K562 (cell line): ENCODE measurements around the gene KLHL35. TPM values are rescaled to one million over a fixed set of nuclear protein-coding genes. Genes with fewer than 3 reads are reported as not detected.

Experiments
- ATAC-seq: fragments of 200-7000 bp; cut with Tn5 transposase; 3 replicates; pipeline ENCODE4 v1.9.1; 2020; ENCODE audit warnings: moderate library complexity
- BruUV-seq: library from RNA; stranded (reverse); fragments of 400-500 nt; replicated peaks from 2 replicates; lab custom pipeline; 2021; lab: Mats Ljungman, UMichigan
- CTCF ChIA-PET: fragments of 300-600 bp; formaldehyde crosslinking; extraction: SDS; loops from one replicate; lab custom pipeline; 2021; ENCODE audit warnings: low intra/inter-chr PET ratio; lab: Yijun Ruan, JAX
- POLR2A ChIA-PET: fragments of 300-600, 350-650 bp; sonication (Branson Sonifier 250); formaldehyde crosslinking; extraction: SDS; loops from one replicate; lab custom pipeline; 2021; ENCODE audit warnings: antibody characterized with exemption, inconsistent platforms; lab: Yijun Ruan, JAX
- DNase-seq, 4 experiments: peaks; one replicate each; pipeline versions ENCODE4 v3.0.0 to v3.0.0-alpha.2; 2011 to 2018; ENCODE audit warnings: low spot score in 3 of 4, mixed read lengths in 3 of 4; ENCODE audit errors: extremely low read depth in 1 of 4
- FAIRE-seq: peaks from 2 replicates; lab custom pipeline; 2011; peaks lifted over from hg19 to GRCh38; lab: Jason Lieb, UNC
- H2AFZ ChIP-seq: 2 replicates; pipeline ENCODE4 v1.6.0; 2011; ENCODE audit warnings: low read depth, low read length, control low read depth, inconsistent platforms
- H3K27ac ChIP-seq: fragments of 200-600 bp; 3 replicates; pipeline ENCODE4 v1.8.0; 2011; ENCODE audit warnings: low read depth, mild to moderate bottlenecking, control low read depth, inconsistent platforms, low read length, moderate library complexity, mixed read lengths; ENCODE audit errors: extremely low read depth
- H3K27me3 ChIP-seq, 2 experiments: fragments of 300-600 bp in 1 of 2; 2 replicates in 1 of 2; 3 replicates in 1 of 2; pipeline versions ENCODE4 v1.6.0 to v1.8.0; 2011; ENCODE audit warnings: inconsistent platforms in 2 of 2, low read length in 2 of 2, mild to moderate bottlenecking in 1 of 2, mixed read lengths in 1 of 2, moderate library complexity in 1 of 2; ENCODE audit not compliant: control insufficient read depth in 2 of 2, insufficient read depth in 2 of 2
- H3K36me3 ChIP-seq: fragments of 300-600 bp; 3 replicates; pipeline ENCODE4 v1.8.0; 2011; ENCODE audit warnings: mild to moderate bottlenecking, low read length, inconsistent platforms; ENCODE audit not compliant: control insufficient read depth, insufficient read depth
- H3K4me1 ChIP-seq, 2 experiments: fragments of 200-600 bp in 1 of 2; replicated peaks in 1 of 2; 2 replicates in 1 of 2; 3 replicates in 1 of 2; pipeline versions ENCODE4 v1.5.1 to v1.8.0; 2011; ENCODE audit warnings: inconsistent platforms in 2 of 2, low read length in 2 of 2, mild to moderate bottlenecking in 1 of 2, mixed read lengths in 1 of 2, moderate library complexity in 1 of 2; ENCODE audit not compliant: control insufficient read depth in 2 of 2, insufficient read depth in 2 of 2
- H3K4me2 ChIP-seq: 2 replicates; pipeline ENCODE4 v1.6.1; 2011; ENCODE audit warnings: low read length, control low read depth, inconsistent platforms, mixed read lengths; ENCODE audit not compliant: insufficient read depth
- H3K4me3 ChIP-seq: fragments of 200-600 bp; sonication (generic), shearing (Covaris generic); 2 replicates; pipeline ENCODE4 v1.5.1; 2016; ENCODE audit warnings: control low read depth, inconsistent platforms
- H3K79me2 ChIP-seq: fragments of 200-600 bp; 3 replicates; pipeline ENCODE4 v1.8.0; 2011; ENCODE audit warnings: low read length, inconsistent platforms; ENCODE audit not compliant: control insufficient read depth, insufficient read depth
- H3K9ac ChIP-seq, 2 experiments: 2 replicates each; pipeline versions ENCODE4 v1.6.0 to v1.6.1; 2011; ENCODE audit warnings: low read depth in 2 of 2, low read length in 2 of 2, control low read depth in 1 of 2, inconsistent platforms in 1 of 2, mild to moderate bottlenecking in 1 of 2, mixed read lengths in 1 of 2; ENCODE audit not compliant: insufficient read depth in 1 of 2
- H3K9me1 ChIP-seq: one replicate; pipeline ENCODE4 v1.6.0; 2011; ENCODE audit warnings: inconsistent platforms, mild to moderate bottlenecking, low read length, moderate library complexity; ENCODE audit not compliant: control insufficient read depth, insufficient read depth
- H3K9me3 ChIP-seq: replicated peaks from 2 replicates; pipeline ENCODE4 v1.5.1; 2011; ENCODE audit warnings: low read depth, low read length, inconsistent platforms; ENCODE audit not compliant: control insufficient read depth, insufficient read depth
- H4K20me1 ChIP-seq: replicated peaks from 2 replicates; pipeline ENCODE4 v1.6.1; 2011; ENCODE audit warnings: low read length, inconsistent platforms, mixed read lengths; ENCODE audit not compliant: control insufficient read depth, insufficient read depth
- ARID1B ChIP-seq: fragments of 450-650 bp; IDR thresholded peaks from 2 replicates; pipeline ENCODE4 v1.6.1; 2016; ENCODE audit warnings: antibody characterized with exemption, mild to moderate bottlenecking, inconsistent platforms
- ARID3B ChIP-seq: fragments of 250-450 bp; sonication (Bioruptor Pico); IDR thresholded peaks from 2 replicates; pipeline ENCODE4 v1.4.0; 2020; ENCODE audit warnings: borderline replicate concordance
- CBX2 ChIP-seq: fragments of 200-600 bp; sonication (generic); IDR thresholded peaks from one replicate; pipeline ENCODE4 v1.6.1; 2012; ENCODE audit warnings: mild to moderate bottlenecking, low read length, inconsistent platforms; ENCODE audit not compliant: insufficient read depth, poor library complexity, severe bottlenecking
- DPF2 ChIP-seq: fragments of 450-650 bp; IDR thresholded peaks from 2 replicates; pipeline ENCODE4 v1.6.1; 2016
- SIN3B ChIP-seq: fragments of 450-650 bp; IDR thresholded peaks from 2 replicates; pipeline ENCODE4 v1.6.1; 2017; ENCODE audit warnings: low read depth, mild to moderate bottlenecking, moderate library complexity
- ZC3H8 ChIP-seq: fragments of 450-650 bp; IDR thresholded peaks from 2 replicates; pipeline ENCODE4 v1.6.1; 2017
- ZNF121 ChIP-seq: sonication (generic); formaldehyde crosslinking; conservative IDR thresholded peaks from 2 replicates; pipeline ENCODE4 v1.8.0; 2022; ENCODE audit warnings: missing genetic modification reagents
- ZNF140 ChIP-seq: fragments of 250-450 bp; sonication (Bioruptor Pico); IDR thresholded peaks from 2 replicates; pipeline ENCODE4 v1.8.0; 2021; ENCODE audit warnings: moderate library complexity, mild to moderate bottlenecking, inconsistent platforms
- ZNF23 ChIP-seq: fragments of 250-450 bp; sonication (Bioruptor Pico); IDR thresholded peaks from 2 replicates; pipeline ENCODE4 v1.4.0; 2020; ENCODE audit warnings: mild to moderate bottlenecking
- ZNF311 ChIP-seq: fragments of 250-450 bp; sonication (Bioruptor Pico); IDR thresholded peaks from 2 replicates; pipeline ENCODE4 v1.4.0; 2020; ENCODE audit warnings: mild to moderate bottlenecking, moderate library complexity
- ZNF57 ChIP-seq: fragments of 450-650 bp; formaldehyde crosslinking; IDR thresholded peaks from 2 replicates; pipeline ENCODE4 v1.4.0; 2020; ENCODE audit warnings: mild to moderate bottlenecking, moderate library complexity
- WGBS: fragments of 100-300 bp; shearing (Covaris generic); methylation state at CpG from one replicate; pipeline ENCODE4 v1.1.6; 2016; ENCODE audit warnings: low coverage, mixed read lengths; ENCODE audit not compliant: insufficient coverage; ENCODE audit errors: missing lambda C conversion rate; 5-methylcytosine and 5-hydroxymethylcytosine counted together
- in situ Hi-C: fragments of 300-500 bp; cut with MboI; formaldehyde crosslinking; loops from 4 replicates; pipeline ENCODE4 v1.15.0; 2018; ENCODE audit warnings: inconsistent platforms, mixed read lengths
- intact Hi-C: fragments of 100-400 bp; cut with micrococcal nuclease; formaldehyde crosslinking; loops from 2 replicates; pipeline ENCODE4 v1.14.2; 2022
- polyA plus RNA-seq, 8 experiments: library from polyadenylated mRNA; depleted of rRNA in 4 of 8; stranded (reverse) in 5 of 8; unstranded in 3 of 8; fragments of >200 nt; fragmentation: Nextera tagmentation in 2 of 8; fragmentation: Illumina TruSeq in 1 of 8; extraction: Ambion mirVana in 2 of 8; extraction: Trizol in 1 of 8; gene quantifications; 2 replicates each; pipeline versions ENCODE4 v1.2.1 to v1.2.3, GENCODE V29; 2011 to 2014; ENCODE audit warnings: inconsistent platforms in 1 of 8, missing spikeins in 1 of 8
- total RNA-seq, 7 experiments: library from RNA; depleted of rRNA in 6 of 7; stranded (reverse); fragments of >200 nt in 6 of 7; fragmentation: Illumina TruSeq in 2 of 7; extraction: Trizol in 2 of 7; gene quantifications; 2 replicates each; pipeline versions ENCODE4 v1.2.1 to v1.2.3, GENCODE V29; 2011 to 2021; ENCODE audit warnings: low replicate concordance in 1 of 7
- TF ChIP-seq, protein P1 (sequence below): sonication (generic); formaldehyde crosslinking; IDR thresholded peaks from 2 replicates; pipeline ENCODE4 v1.8.1; 2023; ENCODE audit warnings: mild to moderate bottlenecking, missing genetic modification reagents

The KLHL35 gene
- total and polyA plus RNA-seq, 9 of the 15 experiments (the other 6 are each of a cell fraction or from before 2014, with no cell fraction given): not detected

- ATAC-seq: no peak
- BruUV-seq: no TSS peak
- in situ Hi-C loops: no loop called here
- H3K9me1 ChIP-seq: no peaks in the 10 kb centered on the region
- DNase-seq: no peak
- no peak overlapping the region for H3K9ac ChIP-seq
- TF ChIP-seq ZNF140 (CRISPR knock-in tag) (no peak), ZNF121 (CRISPR knock-in tag) (0 out of 2 replicates have a peak, but pooled peaks have one; percentile 44)
- H3K4me3 ChIP-seq: no peak overlapping the region
- H3K36me3 ChIP-seq: no peaks in the 10 kb centered on the region
- H3K4me2 ChIP-seq: no peak overlapping the region
- POLR2A ChIA-PET: interaction anchor here (0.5 to 3.1 kb wide), 8 partner anchors 11 to 421 kb away, joined by 3 to 29 read pairs (median 4); partner anchors contain the start of gene RPS3
- H3K27me3 ChIP-seq: no peaks in the 10 kb centered on the region
- H3K4me1 ChIP-seq: peaks cover 15 to 19% of the 10 kb centered on the region in 2 experiments
- no peak overlapping the region for H3K27ac ChIP-seq
- CTCF ChIA-PET: interaction anchor here (0.6 to 3.5 kb wide), 8 partner anchors 53 to 820 kb away, joined by 3 to 38 read pairs (median 7); no protein-coding TSS in a partner anchor
- 32% methylated on average over 3 of the region's 3 CpGs for WGBS
- no peak overlapping the region for H2AFZ ChIP-seq
- H4K20me1 ChIP-seq: no peaks in the 10 kb centered on the region
- H3K79me2 ChIP-seq: no peaks in the 10 kb centered on the region
- no peaks in the 10 kb centered on the region for H3K9me3 ChIP-seq
- intact Hi-C loops: loop anchor here (1.0 to 5.0 kb wide), 3 partner anchors 57 to 484 kb away; no protein-coding TSS in a partner anchor
- FAIRE-seq: no peak
Observed at GRCh38 chr11:75387736-75388294, 45.2 kb downstream of the KLHL35 start.

DNA sequence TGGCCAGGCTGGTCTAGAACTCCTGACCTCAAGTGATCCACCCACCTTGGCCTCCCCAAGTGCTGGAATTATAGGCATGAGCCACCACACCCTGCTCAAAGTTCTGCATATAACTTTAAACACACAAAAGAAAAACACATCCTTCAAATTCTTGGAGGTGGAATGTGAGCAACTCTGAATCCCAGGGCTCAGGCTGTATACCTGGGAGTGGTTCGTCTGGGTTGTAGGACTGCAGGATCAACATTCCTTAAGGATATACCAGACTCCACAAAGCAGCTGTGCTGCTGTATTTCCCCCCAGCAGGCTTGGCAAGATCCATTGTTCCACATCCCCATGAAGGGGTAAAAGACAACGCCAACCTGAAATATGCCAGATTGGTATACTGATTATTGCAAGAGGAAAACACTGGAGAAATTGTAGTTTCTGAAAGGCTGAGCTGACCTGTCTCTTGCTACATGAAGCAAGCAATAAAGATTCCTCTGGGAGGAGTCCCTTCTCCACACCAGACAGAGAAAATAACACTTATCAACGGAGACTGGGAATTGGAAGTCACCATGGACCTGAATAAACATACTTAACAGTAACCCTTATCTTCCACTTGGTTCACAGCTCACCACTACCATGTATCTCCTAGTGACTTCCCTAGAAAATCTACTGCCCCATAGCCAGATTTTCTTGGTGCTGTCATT lies 45.9 kb downstream of the KLHL35 start:
- BruUV-seq: no TSS peak
- no peaks in the 10 kb centered on the region for H3K36me3 ChIP-seq
- H3K4me2 ChIP-seq: no peak overlapping the region
- POLR2A ChIA-PET: interaction anchor here (0.5 to 1.6 kb wide), 4 partner anchors 12 to 47 kb away, joined by 3 to 6 read pairs (median 3); partner anchors contain the start of gene RPS3
- H3K4me1 ChIP-seq: peaks cover 15 to 19% of the 10 kb centered on the region in 2 experiments
- H4K20me1 ChIP-seq: no peaks in the 10 kb centered on the region
- intact Hi-C loops: loop anchor here (5.0 kb wide), 1 partner anchor 485 kb away; no protein-coding TSS in a partner anchor
- no peak for FAIRE-seq
- H3K9ac ChIP-seq: no peak overlapping the region
- CTCF ChIA-PET: interaction anchor here (3.5 kb wide), 1 partner anchor 145 kb away, joined by 38 read pairs; no protein-coding TSS in a partner anchor
- no peaks in the 10 kb centered on the region for H3K79me2 ChIP-seq
- H2AFZ ChIP-seq: no peak overlapping the region
- ATAC-seq: no peak
- no peak for DNase-seq
- no peaks in the 10 kb centered on the region for H3K27me3 ChIP-seq
- in situ Hi-C loops: no loop called here
- no peaks in the 10 kb centered on the region for H3K9me3 ChIP-seq
- H3K9me1 ChIP-seq: no peaks in the 10 kb centered on the region
- no peak overlapping the region for H3K27ac ChIP-seq
- no peak overlapping the region for H3K4me3 ChIP-seq
- 32% methylated on average over 3 of the region's 3 CpGs for WGBS
- no peak for TF ChIP-seq ARID1B
- no peak for TF ChIP-seq ARID3B (CRISPR knock-in tag)
- no peak for TF ChIP-seq DPF2
- no peak for TF ChIP-seq CBX2
- no peak for TF ChIP-seq ZC3H8
- no peak for TF ChIP-seq ZNF311
- no peak for TF ChIP-seq ZNF57 (CRISPR knock-in tag)
- TF ChIP-seq, protein P1, sequence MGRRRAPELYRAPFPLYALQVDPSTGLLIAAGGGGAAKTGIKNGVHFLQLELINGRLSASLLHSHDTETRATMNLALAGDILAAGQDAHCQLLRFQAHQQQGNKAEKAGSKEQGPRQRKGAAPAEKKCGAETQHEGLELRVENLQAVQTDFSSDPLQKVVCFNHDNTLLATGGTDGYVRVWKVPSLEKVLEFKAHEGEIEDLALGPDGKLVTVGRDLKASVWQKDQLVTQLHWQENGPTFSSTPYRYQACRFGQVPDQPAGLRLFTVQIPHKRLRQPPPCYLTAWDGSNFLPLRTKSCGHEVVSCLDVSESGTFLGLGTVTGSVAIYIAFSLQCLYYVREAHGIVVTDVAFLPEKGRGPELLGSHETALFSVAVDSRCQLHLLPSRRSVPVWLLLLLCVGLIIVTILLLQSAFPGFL: no peak
- no peak for TF ChIP-seq SIN3B
- TF ChIP-seq ZNF23 (CRISPR knock-in tag): no peak
